GM18867 (cell line): ENCODE results near the gene CTBP1.

Experiments used
- ATAC-seq: cut with Tn5 transposase; IDR thresholded peaks from one replicate; pipeline ENCODE4 v1.9.1; 2021; ENCODE audit warnings: mild to moderate bottlenecking, moderate library complexity; ENCODE audit not compliant: unreplicated experiment

The CTBP1 gene

GRCh38 chr4:1199556-1200331 lies 49.2 kb downstream of the CTBP1 start:
- ATAC-seq = no peak

GRCh38 chr4:1198098-1198844 lies 50.7 kb downstream of the CTBP1 start:
- ATAC-seq = no peak

GRCh38 chr4:1196421-1197183 lies 52.3 kb downstream of the CTBP1 start:
- no peak for ATAC-seq

- no peak for ATAC-seq
Measured at GRCh38 chr4:1195891-1196401, 53.0 kb downstream of the CTBP1 start.

- no peak for ATAC-seq
Measured at GRCh38 chr4:1195109-1195671, 53.7 kb downstream of the CTBP1 start.

GRCh38 chr4:1194010-1194900 lies 54.7 kb downstream of the CTBP1 start:
- no peak for ATAC-seq

GRCh38 chr4:1193206-1194009 lies 55.5 kb downstream of the CTBP1 start:
- no peak for ATAC-seq

- ATAC-seq = no peak
Measured at GRCh38 chr4:1192493-1193205, 56.3 kb downstream of the CTBP1 start.

- no peak for ATAC-seq
Measured at GRCh38 chr4:1192091-1192492, 56.8 kb downstream of the CTBP1 start.

- no peak for ATAC-seq
Measured at GRCh38 chr4:1191621-1192020, 57.3 kb downstream of the CTBP1 start.

GRCh38 chr4:1187182-1187581 lies 61.7 kb downstream of the CTBP1 start:
- peak; percentile 71 for ATAC-seq

GRCh38 chr4:1183985-1184773 lies 64.8 kb downstream of the CTBP1 start:
- ATAC-seq = peak; percentile 73

- ATAC-seq = no peak
Measured at GRCh38 chr4:1182313-1182712, 66.6 kb downstream of the CTBP1 start.

GRCh38 chr4:1180663-1181062 lies 68.3 kb downstream of the CTBP1 start:
- no peak for ATAC-seq

- ATAC-seq = no peak
Measured at GRCh38 chr4:1179976-1180375, 69.0 kb downstream of the CTBP1 start.

GRCh38 chr4:1179089-1179441 lies 69.9 kb downstream of the CTBP1 start:
- no peak for ATAC-seq

- no peak for ATAC-seq
Measured at GRCh38 chr4:1178300-1179088, 70.4 kb downstream of the CTBP1 start.
